ENCODE data around the gene ZNF486.

DNA sequence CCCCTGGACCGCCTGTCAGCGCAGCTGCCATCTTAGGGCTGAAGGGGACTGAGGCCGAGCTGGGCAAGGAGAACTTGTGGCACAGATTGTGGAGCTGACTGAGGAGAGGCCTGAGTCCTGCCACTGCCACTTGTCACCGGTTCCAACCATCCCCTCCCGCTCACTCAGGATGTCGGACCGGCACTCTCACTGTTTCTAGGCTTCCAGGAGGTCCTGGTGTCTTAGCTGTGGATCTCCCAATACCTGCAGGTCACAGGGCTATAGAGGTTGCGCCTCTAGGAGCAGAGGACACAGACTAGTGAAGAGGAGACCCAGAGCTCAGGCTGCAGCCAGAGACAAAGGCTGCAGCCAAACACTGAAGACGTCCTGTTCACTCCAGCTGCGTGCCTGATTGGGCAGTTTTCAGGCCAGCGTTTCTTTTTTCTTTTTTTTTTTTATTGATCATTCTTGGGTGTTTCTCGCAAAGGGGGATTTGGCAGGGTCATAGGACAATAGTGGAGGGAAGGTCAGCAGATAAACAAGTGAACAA is 15.3 kb upstream of the ZNF486 start:
- TF ChIP-seq POLR2AphosphoS5 (IDR thresholded peaks at IDR 0.05; ENCODE audit: low read depth, low read length) (no peak), TAF1 (IDR thresholded peaks at IDR 0.05; ENCODE audit: borderline replicate concordance, insufficient read depth, low read length) (no peak), SIN3A (IDR thresholded peaks at IDR 0.05; ENCODE audit: borderline replicate concordance, insufficient read depth, low read length) (no peak)
- TF ChIP-seq, protein P1, sequence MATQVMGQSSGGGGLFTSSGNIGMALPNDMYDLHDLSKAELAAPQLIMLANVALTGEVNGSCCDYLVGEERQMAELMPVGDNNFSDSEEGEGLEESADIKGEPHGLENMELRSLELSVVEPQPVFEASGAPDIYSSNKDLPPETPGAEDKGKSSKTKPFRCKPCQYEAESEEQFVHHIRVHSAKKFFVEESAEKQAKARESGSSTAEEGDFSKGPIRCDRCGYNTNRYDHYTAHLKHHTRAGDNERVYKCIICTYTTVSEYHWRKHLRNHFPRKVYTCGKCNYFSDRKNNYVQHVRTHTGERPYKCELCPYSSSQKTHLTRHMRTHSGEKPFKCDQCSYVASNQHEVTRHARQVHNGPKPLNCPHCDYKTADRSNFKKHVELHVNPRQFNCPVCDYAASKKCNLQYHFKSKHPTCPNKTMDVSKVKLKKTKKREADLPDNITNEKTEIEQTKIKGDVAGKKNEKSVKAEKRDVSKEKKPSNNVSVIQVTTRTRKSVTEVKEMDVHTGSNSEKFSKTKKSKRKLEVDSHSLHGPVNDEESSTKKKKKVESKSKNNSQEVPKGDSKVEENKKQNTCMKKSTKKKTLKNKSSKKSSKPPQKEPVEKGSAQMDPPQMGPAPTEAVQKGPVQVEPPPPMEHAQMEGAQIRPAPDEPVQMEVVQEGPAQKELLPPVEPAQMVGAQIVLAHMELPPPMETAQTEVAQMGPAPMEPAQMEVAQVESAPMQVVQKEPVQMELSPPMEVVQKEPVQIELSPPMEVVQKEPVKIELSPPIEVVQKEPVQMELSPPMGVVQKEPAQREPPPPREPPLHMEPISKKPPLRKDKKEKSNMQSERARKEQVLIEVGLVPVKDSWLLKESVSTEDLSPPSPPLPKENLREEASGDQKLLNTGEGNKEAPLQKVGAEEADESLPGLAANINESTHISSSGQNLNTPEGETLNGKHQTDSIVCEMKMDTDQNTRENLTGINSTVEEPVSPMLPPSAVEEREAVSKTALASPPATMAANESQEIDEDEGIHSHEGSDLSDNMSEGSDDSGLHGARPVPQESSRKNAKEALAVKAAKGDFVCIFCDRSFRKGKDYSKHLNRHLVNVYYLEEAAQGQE (IDR thresholded peaks at IDR 0.05; ENCODE audit: insufficient read depth in 1 of 2, low read depth in 2 of 2, low read length in 2 of 2) = no peak
